ENCODE measurements around the gene LEP. TPM values are rescaled to one million over a fixed set of nuclear protein-coding genes. Genes with fewer than 3 reads are reported as not detected.

LEP gene
- total and polyA plus RNA-seq, 2 donors from 2014 or later = not detected

GRCh38 chr7:128304212-128304611 lies 63.1 kb downstream of the LEP start:
- no peaks in the 10 kb centered on the region for H3K9me3 ChIP-seq (ENCODE audit: control insufficient read depth in 2 of 3, insufficient read depth in 1 of 3, low read length in 3 of 3)
- H3K4me1 ChIP-seq (ENCODE audit: control insufficient read depth in 2 of 3, insufficient read depth in 2 of 3, low read depth in 1 of 3, low read length in 3 of 3) = no peaks in the 10 kb centered on the region
- no peak for TF ChIP-seq CTCF (IDR thresholded peaks at IDR 0.05; ENCODE audit: borderline replicate concordance, extremely low read depth, insufficient read depth)
- FAIRE-seq (no peak), DNase-seq (no peak)
- H3K9ac ChIP-seq (ENCODE audit: low read length in 3 of 3) = no peak overlapping the region
- H3K4me3 ChIP-seq (ENCODE audit: low read length in 3 of 3) = no peak overlapping the region
- peaks cover 4 to 24% (median 24%) of the 10 kb centered on the region in 3 donors for H3K36me3 ChIP-seq (ENCODE audit: control insufficient read depth in 2 of 3, insufficient read depth in 3 of 3, low read length in 3 of 3)
- intact Hi-C loops (cut with DNase I) = no loop called here
- H3K27ac ChIP-seq (ENCODE audit: low read depth in 2 of 2, low read length in 2 of 2) = no peak overlapping the region
- H3K27me3 ChIP-seq (ENCODE audit: control insufficient read depth, insufficient read depth, low read length) = no peaks in the 10 kb centered on the region

DNA sequence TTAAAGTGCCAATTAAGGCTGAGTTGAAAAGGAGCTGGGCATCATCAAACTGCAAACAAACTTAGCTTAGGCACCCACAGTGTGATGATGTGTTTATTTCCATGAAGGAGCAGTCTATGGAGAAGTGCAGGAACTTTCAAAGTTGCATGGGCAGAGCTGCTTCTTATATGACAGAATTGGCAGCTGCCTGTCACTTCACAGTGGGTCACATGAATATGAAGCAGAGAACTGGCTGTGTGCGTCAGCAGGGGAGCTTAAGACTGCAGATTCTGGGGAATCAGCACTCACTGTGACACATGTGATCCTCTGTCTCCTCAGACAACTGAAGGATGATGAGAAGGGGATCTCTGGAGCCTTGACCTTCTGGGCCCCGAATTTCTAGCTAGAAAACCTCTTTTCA lies 66.0 kb downstream of the LEP start:
- H3K9me3 ChIP-seq (ENCODE audit: control insufficient read depth in 2 of 3, insufficient read depth in 1 of 3, low read length in 3 of 3) = no peaks in the 10 kb centered on the region
- intact Hi-C loops (cut with DNase I) = no loop called here
- H3K9ac ChIP-seq (ENCODE audit: low read length in 3 of 3) = no peak overlapping the region
- no peak overlapping the region for H3K4me3 ChIP-seq (ENCODE audit: low read length in 3 of 3)
- TF ChIP-seq CTCF (IDR thresholded peaks at IDR 0.05; ENCODE audit: borderline replicate concordance, extremely low read depth, insufficient read depth) = no peak
- no peaks in the 10 kb centered on the region for H3K27me3 ChIP-seq (ENCODE audit: control insufficient read depth, insufficient read depth, low read length)
- H3K36me3 ChIP-seq (ENCODE audit: control insufficient read depth in 2 of 3, insufficient read depth in 3 of 3, low read length in 3 of 3) = peaks cover 4 to 51% (median 33%) of the 10 kb centered on the region in 3 donors
- DNase-seq (no peak), FAIRE-seq (no peak)
- H3K27ac ChIP-seq (ENCODE audit: low read depth in 2 of 2, low read length in 2 of 2) = no peak overlapping the region
- no peaks in the 10 kb centered on the region for H3K4me1 ChIP-seq (ENCODE audit: control insufficient read depth in 2 of 3, insufficient read depth in 2 of 3, low read depth in 1 of 3, low read length in 3 of 3)

Small RNAs within 50 kb of the gene (microRNA-seq; reads per million reads assigned to microRNA genes)
- gene MIR129-1 = 11.8 reads per million, percentile 22 among the genes with 10 or more reads in this experiment

Other genes with a start within 250 kb of the LEP start
- gene LRRC4, start 209.8 kb upstream of the LEP start, total RNA-seq = 1.6 TPM
- gene LRRC4, start 209.8 kb upstream of the LEP start, polyA plus RNA-seq (ENCODE audit: insufficient read depth, low read depth, low replicate concordance) = 3.2 TPM
- gene RBM28, start 102.6 kb downstream of the LEP start, total RNA-seq = 35.2 TPM
- 11.5 TPM for gene RBM28, start 102.6 kb downstream of the LEP start, polyA plus RNA-seq (ENCODE audit: insufficient read depth, low read depth, low replicate concordance)
- gene PRRT4, start 120.4 kb downstream of the LEP start, total RNA-seq = not detected
- gene PRRT4, start 120.4 kb downstream of the LEP start, polyA plus RNA-seq (ENCODE audit: insufficient read depth, low read depth, low replicate concordance) = not detected
- 40.3 TPM for gene IMPDH1, start 168.7 kb downstream of the LEP start, total RNA-seq
- gene IMPDH1, start 168.7 kb downstream of the LEP start, polyA plus RNA-seq (ENCODE audit: insufficient read depth, low read depth, low replicate concordance) = 20.9 TPM
- gene HILPDA, start 214.6 kb downstream of the LEP start, total RNA-seq = 10.3 TPM
- 7.2 TPM for gene HILPDA, start 214.6 kb downstream of the LEP start, polyA plus RNA-seq (ENCODE audit: insufficient read depth, low read depth, low replicate concordance)
- gene METTL2B, start 235.5 kb downstream of the LEP start, total RNA-seq = 26.0 TPM
- gene METTL2B, start 235.5 kb downstream of the LEP start, polyA plus RNA-seq (ENCODE audit: insufficient read depth, low read depth, low replicate concordance) = 11.8 TPM